ENCODE results near the gene SLC5A8. TPM values are rescaled to one million over a fixed set of nuclear protein-coding genes. Genes with fewer than 3 reads are reported as not detected.

The SLC5A8 gene
- total RNA-seq, 2 experiments from 2014 or later: not detected

GRCh38 chr12:101243616-101244015 is 33.6 kb upstream of the SLC5A8 start:
- no peak for TF ChIP-seq CTCF (IDR thresholded peaks at IDR 0.05)
- Histone ChIP-seq H3K4me1 (ENCODE audit: insufficient read depth, low read length) (no peaks in the 10 kb centered on the region), H3K9me3 (ENCODE audit: control insufficient read depth in 1 of 2, insufficient read depth in 1 of 2, low read length in 2 of 2) (peaks cover 0 to 9% of the 10 kb centered on the region in 2 experiments), H3K36me3 (ENCODE audit: insufficient read depth, low read length) (no peaks in the 10 kb centered on the region), H3K27ac (ENCODE audit: low read depth in 1 of 2, low read length in 2 of 2) (no peak overlapping the region), H3K4me3 (ENCODE audit: low read length) (no peak overlapping the region), H3K27me3 (ENCODE audit: control insufficient read depth in 1 of 2, insufficient read depth in 2 of 2, low read length in 2 of 2) (peaks cover 4 to 11% of the 10 kb centered on the region in 2 experiments)
- POLR2A ChIA-PET: no interaction called here
- CTCF ChIA-PET: no interaction called here
- Mint-ChIP-seq H3K9me3 (no peaks in the 10 kb centered on the region), H3K27me3 (peaks cover 7% of the 10 kb centered on the region), H3K4me3 (no peak overlapping the region), H3K27ac (no peak overlapping the region), H3K4me1 (ENCODE audit: low read depth) (no peaks in the 10 kb centered on the region), H3K36me3 (ENCODE audit: low read depth) (no peaks in the 10 kb centered on the region)
- DNase-seq (no peak), ATAC-seq (ENCODE audit: poor library complexity) (no peak)
- intact Hi-C loops (cut with DNase I, micrococcal nuclease): no loop called here

GRCh38 chr12:101243074-101243473 is 33.0 kb upstream of the SLC5A8 start:
- ATAC-seq (ENCODE audit: poor library complexity) (no peak), DNase-seq (no peak)
- no peak overlapping the region for H3K27ac ChIP-seq (ENCODE audit: low read depth in 1 of 2, low read length in 2 of 2)
- H3K36me3 Mint-ChIP-seq (ENCODE audit: low read depth): no peaks in the 10 kb centered on the region
- H3K27me3 Mint-ChIP-seq: peaks cover 12% of the 10 kb centered on the region
- no peaks in the 10 kb centered on the region for H3K36me3 ChIP-seq (ENCODE audit: insufficient read depth, low read length)
- intact Hi-C loops (cut with DNase I, micrococcal nuclease): no loop called here
- CTCF ChIA-PET: no interaction called here
- no peak overlapping the region for H3K27ac Mint-ChIP-seq
- peaks cover 4 to 11% of the 10 kb centered on the region in 2 experiments for H3K27me3 ChIP-seq (ENCODE audit: control insufficient read depth in 1 of 2, insufficient read depth in 2 of 2, low read length in 2 of 2)
- TF ChIP-seq CTCF (IDR thresholded peaks at IDR 0.05): no peak
- no peaks in the 10 kb centered on the region for H3K4me1 ChIP-seq (ENCODE audit: insufficient read depth, low read length)
- H3K4me3 ChIP-seq (ENCODE audit: low read length): no peak overlapping the region
- H3K9me3 Mint-ChIP-seq: no peaks in the 10 kb centered on the region
- no peak overlapping the region for H3K4me3 Mint-ChIP-seq
- POLR2A ChIA-PET: no interaction called here
- H3K9me3 ChIP-seq (ENCODE audit: control insufficient read depth in 1 of 2, insufficient read depth in 1 of 2, low read length in 2 of 2): peaks cover 0 to 9% of the 10 kb centered on the region in 2 experiments
- no peaks in the 10 kb centered on the region for H3K4me1 Mint-ChIP-seq (ENCODE audit: low read depth)

GRCh38 chr12:101238800-101239329 is 28.8 kb upstream of the SLC5A8 start:
- Histone ChIP-seq H3K36me3 (ENCODE audit: insufficient read depth, low read length) (no peaks in the 10 kb centered on the region), H3K4me1 (ENCODE audit: insufficient read depth, low read length) (no peaks in the 10 kb centered on the region), H3K4me3 (ENCODE audit: low read length) (no peak overlapping the region), H3K27ac (ENCODE audit: low read depth in 1 of 2, low read length in 2 of 2) (no peak overlapping the region), H3K9me3 (ENCODE audit: control insufficient read depth in 1 of 2, insufficient read depth in 1 of 2, low read length in 2 of 2) (peaks cover 0 to 9% of the 10 kb centered on the region in 2 experiments), H3K27me3 (ENCODE audit: control insufficient read depth in 1 of 2, insufficient read depth in 2 of 2, low read length in 2 of 2) (peaks cover 4 to 11% of the 10 kb centered on the region in 2 experiments)
- Mint-ChIP-seq H3K27me3 (peaks cover 21% of the 10 kb centered on the region), H3K27ac (no peak overlapping the region), H3K4me1 (ENCODE audit: low read depth) (no peaks in the 10 kb centered on the region), H3K36me3 (ENCODE audit: low read depth) (no peaks in the 10 kb centered on the region), H3K9me3 (no peaks in the 10 kb centered on the region), H3K4me3 (no peak overlapping the region)
- ChIA-PET CTCF (no interaction called here), POLR2A (no interaction called here)
- ATAC-seq (ENCODE audit: poor library complexity) (no peak), DNase-seq (no peak)
- TF ChIP-seq CTCF (IDR thresholded peaks at IDR 0.05): no peak
- intact Hi-C loops (cut with DNase I, micrococcal nuclease): no loop called here

Measured in CD4-positive, alpha-beta T cell (primary cell).